Neural progenitor cell (in vitro differentiated cells): ENCODE results near the gene FRMD8. TPM values are rescaled to one million over a fixed set of nuclear protein-coding genes. Genes with fewer than 3 reads are reported as not detected.

Source experiments
- DNase-seq: peaks from one replicate; pipeline ENCODE4 v3.0.0-alpha.2; 2016; ENCODE audit warnings: low spot score
- H2AFZ ChIP-seq: fragments of 200-600 bp; sonication (generic); replicated peaks from 2 replicates; pipeline ENCODE4 v1.6.1; 2016; ENCODE audit warnings: antibody characterized with exemption
- H3F3A ChIP-seq: fragments of 200-600 bp; sonication (generic); 2 replicates; pipeline ENCODE4 v1.6.1; 2016; ENCODE audit warnings: antibody characterized with exemption, low read depth
- H3K27ac ChIP-seq: fragments of 200-600 bp; sonication (generic); 2 replicates; pipeline ENCODE4 v1.5.1; 2016; ENCODE audit warnings: mild to moderate bottlenecking
- H3K27me3 ChIP-seq: fragments of 200-600 bp; sonication (generic); 2 replicates; pipeline ENCODE4 v1.6.1; 2016; ENCODE audit warnings: mild to moderate bottlenecking, moderate library complexity
- H3K36me3 ChIP-seq: fragments of 200-600 bp; sonication (generic); 2 replicates; pipeline ENCODE4 v1.5.1; 2016
- H3K4me1 ChIP-seq: fragments of 200-600 bp; sonication (generic); 2 replicates; pipeline ENCODE4 v1.6.1; 2016; ENCODE audit warnings: mixed run types
- H3K4me2 ChIP-seq: fragments of 200-600 bp; sonication (generic); 2 replicates; pipeline ENCODE4 v1.6.1; 2016
- H3K4me3 ChIP-seq: fragments of 200-600 bp; sonication (generic); 2 replicates; pipeline ENCODE4 v1.5.1; 2016
- H3K79me2 ChIP-seq: fragments of 200-600 bp; sonication (generic); 2 replicates; pipeline ENCODE4 v1.6.1; 2016; ENCODE audit warnings: low read depth
- H3K9ac ChIP-seq: fragments of 200-600 bp; sonication (generic); 2 replicates; pipeline ENCODE4 v1.6.1; 2016
- H3K9me3 ChIP-seq: fragments of 200-600 bp; sonication (generic); 2 replicates; pipeline ENCODE4 v1.5.1; 2016; ENCODE audit warnings: low read depth
- H4K20me1 ChIP-seq: fragments of 200-600 bp; sonication (generic); 2 replicates; pipeline ENCODE4 v1.6.1; 2016; ENCODE audit warnings: low read depth
- H3K27ac Mint-ChIP-seq: 3 replicates; pipeline ENCODE4 v1.8.0; 2021; ENCODE audit warnings: mixed read lengths
- H3K27me3 Mint-ChIP-seq: 2 replicates; pipeline ENCODE4 v1.8.0; 2022; ENCODE audit warnings: low read depth, mild to moderate bottlenecking, inconsistent platforms, moderate library complexity, mixed read lengths; ENCODE audit not compliant: insufficient read depth
- H3K36me3 Mint-ChIP-seq: 3 replicates; pipeline ENCODE4 v1.8.0; 2021; ENCODE audit warnings: mixed read lengths
- H3K4me1 Mint-ChIP-seq: 3 replicates; pipeline ENCODE4 v1.8.0; 2021; ENCODE audit warnings: mixed read lengths
- H3K4me3 Mint-ChIP-seq: 3 replicates; pipeline ENCODE4 v1.8.0; 2021; ENCODE audit warnings: mild to moderate bottlenecking, moderate library complexity, mixed read lengths
- H3K9me3 Mint-ChIP-seq: 3 replicates; pipeline ENCODE4 v1.8.0; 2020; ENCODE audit warnings: mixed read lengths
- EZH2 ChIP-seq: fragments of 200-600 bp; sonication (generic); IDR thresholded peaks from 2 replicates; pipeline ENCODE4 v1.6.1; 2017; ENCODE audit warnings: antibody characterized with exemption, mild to moderate bottlenecking, moderate library complexity
- EZH2phosphoT487 ChIP-seq: fragments of 200-600 bp; sonication (generic); IDR thresholded peaks from 2 replicates; pipeline ENCODE4 v1.6.1; 2017; ENCODE audit warnings: antibody characterized with exemption
- total RNA-seq: library from RNA; depleted of rRNA; stranded (reverse); fragments of >200 nt; gene quantifications from 2 replicates; pipeline ENCODE4 v1.2.3, GENCODE V29; 2015; ENCODE audit warnings: low replicate concordance
- TF ChIP-seq, protein P1 (sequence below): fragments of 200-600 bp; sonication (generic); IDR thresholded peaks from 2 replicates; pipeline ENCODE4 v1.5.1; 2017; ENCODE audit warnings: antibody characterized with exemption, mild to moderate bottlenecking

FRMD8 gene
- total RNA-seq, 1 donor from 2014 or later: 5.8 TPM

DNA sequence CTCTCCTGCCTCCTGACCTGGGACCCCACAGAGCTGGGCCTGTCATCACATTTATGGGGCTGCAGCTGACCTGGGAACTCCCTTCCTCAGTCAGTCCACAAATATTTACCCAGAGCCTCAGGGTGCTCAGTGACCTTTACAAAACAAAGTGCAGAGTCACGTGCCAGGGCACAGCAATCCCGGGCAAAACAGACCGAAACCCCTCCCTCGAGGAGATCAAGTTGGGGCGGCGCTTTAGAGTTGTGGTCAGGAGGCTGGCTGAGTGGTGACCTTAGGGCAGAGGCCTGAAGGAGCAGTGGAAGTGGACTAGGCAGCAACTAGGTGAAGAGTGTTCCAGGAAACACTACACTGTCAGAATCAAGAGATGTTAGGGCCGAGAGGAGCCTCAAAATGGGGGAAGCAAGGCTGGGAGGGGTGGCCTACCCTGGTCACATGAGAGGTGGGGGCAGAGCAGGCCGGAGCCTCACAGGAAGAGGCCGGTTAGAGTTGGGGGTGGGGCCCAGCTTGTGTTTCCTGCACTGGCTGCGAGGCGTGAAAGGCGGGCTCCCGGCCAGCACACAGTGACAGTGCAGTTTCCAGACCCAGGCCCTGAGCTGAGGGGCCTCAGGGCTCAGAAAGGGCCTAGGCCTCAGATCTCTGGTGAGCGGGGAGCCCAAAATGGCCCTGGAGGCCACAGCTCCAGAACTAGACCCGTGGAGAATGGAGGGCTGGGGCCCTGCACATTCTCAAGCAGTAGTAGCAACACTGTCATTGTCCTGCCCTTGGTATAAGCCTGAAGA, 32.4 kb downstream of the FRMD8 start:
- no peaks in the 10 kb centered on the region for H4K20me1 ChIP-seq
- no peaks in the 10 kb centered on the region for H3K9me3 ChIP-seq
- H3K27ac ChIP-seq: peak overlapping the region; percentile 88
- H3K79me2 ChIP-seq: peaks cover 74% of the 10 kb centered on the region
- Mint-ChIP-seq H3K36me3 (no peaks in the 10 kb centered on the region), H3K27me3 (peaks cover 17% of the 10 kb centered on the region), H3K27ac (peak overlapping the region; percentile 99), H3K9me3 (no peaks in the 10 kb centered on the region), H3K4me1 (peaks cover 80% of the 10 kb centered on the region), H3K4me3 (peak overlapping the region; percentile 80)
- peak overlapping the region; percentile 27 for H3K9ac ChIP-seq
- H3K27me3 ChIP-seq: no peaks in the 10 kb centered on the region
- peak overlapping the region; percentile 66 for H3K4me2 ChIP-seq
- peaks cover 47% of the 10 kb centered on the region for H3K4me1 ChIP-seq
- TF ChIP-seq EZH2 (no peak), EZH2phosphoT487 (no peak)
- TF ChIP-seq, protein P1, sequence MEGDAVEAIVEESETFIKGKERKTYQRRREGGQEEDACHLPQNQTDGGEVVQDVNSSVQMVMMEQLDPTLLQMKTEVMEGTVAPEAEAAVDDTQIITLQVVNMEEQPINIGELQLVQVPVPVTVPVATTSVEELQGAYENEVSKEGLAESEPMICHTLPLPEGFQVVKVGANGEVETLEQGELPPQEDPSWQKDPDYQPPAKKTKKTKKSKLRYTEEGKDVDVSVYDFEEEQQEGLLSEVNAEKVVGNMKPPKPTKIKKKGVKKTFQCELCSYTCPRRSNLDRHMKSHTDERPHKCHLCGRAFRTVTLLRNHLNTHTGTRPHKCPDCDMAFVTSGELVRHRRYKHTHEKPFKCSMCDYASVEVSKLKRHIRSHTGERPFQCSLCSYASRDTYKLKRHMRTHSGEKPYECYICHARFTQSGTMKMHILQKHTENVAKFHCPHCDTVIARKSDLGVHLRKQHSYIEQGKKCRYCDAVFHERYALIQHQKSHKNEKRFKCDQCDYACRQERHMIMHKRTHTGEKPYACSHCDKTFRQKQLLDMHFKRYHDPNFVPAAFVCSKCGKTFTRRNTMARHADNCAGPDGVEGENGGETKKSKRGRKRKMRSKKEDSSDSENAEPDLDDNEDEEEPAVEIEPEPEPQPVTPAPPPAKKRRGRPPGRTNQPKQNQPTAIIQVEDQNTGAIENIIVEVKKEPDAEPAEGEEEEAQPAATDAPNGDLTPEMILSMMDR: no peak
- DNase-seq: peak; percentile 84
- peak overlapping the region; percentile 44 for H2AFZ ChIP-seq
- H3K36me3 ChIP-seq: no peaks in the 10 kb centered on the region
- peaks cover 42% of the 10 kb centered on the region for H3F3A ChIP-seq
- no peak overlapping the region for H3K4me3 ChIP-seq

DNA sequence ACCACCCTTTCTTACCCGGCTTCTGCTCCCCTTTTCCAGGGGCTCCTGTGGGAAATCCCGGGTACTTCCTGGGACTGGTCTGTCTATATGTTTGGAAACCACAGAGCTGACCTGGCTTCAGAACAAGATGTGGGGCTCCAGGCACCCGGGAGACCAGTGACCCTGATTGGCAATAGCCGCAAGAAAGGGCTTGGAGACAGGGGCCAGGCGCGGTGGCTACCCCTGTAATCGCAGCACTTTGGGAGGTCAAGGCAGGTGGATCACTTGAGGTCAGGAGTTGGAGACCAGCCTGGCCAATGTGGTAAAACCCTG, 33.0 kb downstream of the FRMD8 start:
- Mint-ChIP-seq H3K4me3 (peak overlapping the region; percentile 80), H3K9me3 (no peaks in the 10 kb centered on the region), H3K4me1 (peaks cover 85% of the 10 kb centered on the region), H3K27me3 (peaks cover 19% of the 10 kb centered on the region), H3K36me3 (peaks cover 2% of the 10 kb centered on the region), H3K27ac (peak overlapping the region; percentile 99)
- Histone ChIP-seq H3K9ac (peak overlapping the region; percentile 27), H2AFZ (no peak overlapping the region), H3K4me3 (no peak overlapping the region), H3F3A (peaks cover 42% of the 10 kb centered on the region), H3K27ac (peak overlapping the region; percentile 88), H4K20me1 (no peaks in the 10 kb centered on the region), H3K4me1 (peaks cover 51% of the 10 kb centered on the region), H3K27me3 (no peaks in the 10 kb centered on the region), H3K9me3 (no peaks in the 10 kb centered on the region), H3K4me2 (peak overlapping the region; percentile 66), H3K79me2 (peaks cover 80% of the 10 kb centered on the region), H3K36me3 (no peaks in the 10 kb centered on the region)
- no peak for TF ChIP-seq EZH2
- TF ChIP-seq, protein P1: no peak
- no peak for TF ChIP-seq EZH2phosphoT487
- no peak for DNase-seq

DNA sequence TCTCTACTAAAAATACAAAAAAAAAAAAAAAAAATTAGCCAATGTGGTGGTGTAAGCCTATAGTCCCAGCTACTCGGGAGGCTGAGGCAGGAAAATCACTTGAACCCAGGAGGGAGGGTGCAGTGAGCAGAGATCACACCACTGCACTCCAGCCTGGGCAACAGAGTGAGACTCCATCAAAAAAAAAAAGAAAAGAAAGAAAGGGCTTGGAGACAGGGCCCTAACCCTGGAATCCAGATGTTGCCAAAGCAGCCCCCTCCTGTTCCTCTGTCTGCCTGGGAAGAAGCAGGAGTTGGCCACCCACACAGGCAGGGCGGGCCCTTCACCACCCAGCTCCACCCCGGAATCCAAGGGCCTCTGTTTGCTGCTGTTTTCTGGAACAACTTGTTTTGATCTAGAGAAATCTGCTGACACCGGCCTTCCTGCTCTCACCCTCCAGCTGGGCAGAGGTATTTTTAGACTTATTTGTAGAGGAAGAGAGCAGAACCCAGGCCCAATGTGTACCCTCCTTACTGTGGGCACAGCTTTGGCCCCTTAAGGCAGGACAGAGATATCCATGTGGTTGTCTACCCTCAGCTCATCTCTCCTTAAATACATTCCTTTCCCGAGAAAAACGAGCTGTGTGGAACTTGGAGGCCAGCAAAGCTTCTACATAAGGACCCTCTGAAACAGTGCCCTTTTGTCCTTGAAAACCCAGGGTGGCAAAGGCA, 33.5 kb downstream of the FRMD8 start:
- H3F3A ChIP-seq: peaks cover 42% of the 10 kb centered on the region
- no peaks in the 10 kb centered on the region for H4K20me1 ChIP-seq
- Mint-ChIP-seq H3K9me3 (no peaks in the 10 kb centered on the region), H3K4me3 (peak overlapping the region; percentile 77), H3K4me1 (peaks cover 88% of the 10 kb centered on the region), H3K27ac (peak overlapping the region; percentile 97), H3K36me3 (peaks cover 3% of the 10 kb centered on the region), H3K27me3 (peaks cover 16% of the 10 kb centered on the region)
- H3K79me2 ChIP-seq: peaks cover 85% of the 10 kb centered on the region
- peaks cover 56% of the 10 kb centered on the region for H3K4me1 ChIP-seq
- H2AFZ ChIP-seq: no peak overlapping the region
- no peaks in the 10 kb centered on the region for H3K27me3 ChIP-seq
- TF ChIP-seq, protein P1: no peak
- no peak for TF ChIP-seq EZH2
- no peak for TF ChIP-seq EZH2phosphoT487
- H3K9ac ChIP-seq: no peak overlapping the region
- peak; percentile 65 for DNase-seq
- H3K36me3 ChIP-seq: no peaks in the 10 kb centered on the region
- no peaks in the 10 kb centered on the region for H3K9me3 ChIP-seq
- H3K27ac ChIP-seq: peak overlapping the region; percentile 88
- peak overlapping the region; percentile 66 for H3K4me2 ChIP-seq
- H3K4me3 ChIP-seq: no peak overlapping the region
